SK-N-SH (cell line): ENCODE measurements around the gene CRMP1. TPM values are rescaled to one million over a fixed set of nuclear protein-coding genes. Genes with fewer than 3 reads are reported as not detected.

ENCODE experiments used
- CTCF ChIA-PET: fragments of 300-600, 350-600 bp; formaldehyde crosslinking; extraction: SDS; loops from one replicate; lab custom pipeline; 2021; lab: Yijun Ruan, JAX
- POLR2A ChIA-PET: fragments of 350-600 bp; sonication (Branson Sonifier 250); formaldehyde crosslinking; extraction: SDS; loops from one replicate; lab custom pipeline; 2020; ENCODE audit warnings: antibody characterized with exemption, inconsistent platforms; lab: Yijun Ruan, JAX
- DNase-seq: peaks from one replicate; pipeline ENCODE4 v3.0.0; 2012
- H2AFZ ChIP-seq: fragments of 200-600 bp; sonication (generic); 2 replicates; pipeline ENCODE4 v1.8.1; 2016; ENCODE audit warnings: antibody characterized with exemption, mild to moderate bottlenecking, low read depth
- H3F3A ChIP-seq: fragments of 200-600 bp; sonication (generic); replicated peaks from 2 replicates; pipeline ENCODE3; 2016; ENCODE audit warnings: antibody characterized with exemption, mild to moderate bottlenecking; ENCODE audit not compliant: insufficient read depth
- H3K27ac ChIP-seq, 2 experiments: fragments of 200-500 bp in 1 of 2; fragments of 200-600 bp in 1 of 2; sonication (Bioruptor generic) in 1 of 2; sonication (generic), shearing (Covaris generic) in 1 of 2; 2 replicates each; pipeline versions ENCODE4 v1.5.1 to v1.6.1; 2014 to 2016; ENCODE audit warnings: low read depth in 2 of 2, inconsistent platforms in 1 of 2, low read length in 1 of 2, mild to moderate bottlenecking in 1 of 2, mixed read lengths in 1 of 2
- H3K27me3 ChIP-seq: fragments of 200-600 bp; sonication (generic), shearing (Covaris generic); 2 replicates; pipeline ENCODE4 v1.6.1; 2016; ENCODE audit warnings: mixed run types; ENCODE audit not compliant: insufficient read depth
- H3K36me3 ChIP-seq, 2 experiments: fragments of 200-500 bp in 1 of 2; fragments of 200-600 bp in 1 of 2; sonication (Bioruptor generic) in 1 of 2; sonication (generic) in 1 of 2; replicated peaks in 1 of 2; 2 replicates each; pipeline versions ENCODE3 to v1.5.1; 2014 to 2016; ENCODE audit warnings: low read length in 1 of 2, mild to moderate bottlenecking in 1 of 2; ENCODE audit not compliant: insufficient read depth in 2 of 2, control insufficient read depth in 1 of 2
- H3K4me1 ChIP-seq, 2 experiments: fragments of 200-500 bp in 1 of 2; fragments of 200-600 bp in 1 of 2; sonication (Bioruptor generic) in 1 of 2; sonication (generic), shearing (Covaris generic) in 1 of 2; 2 replicates each; pipeline versions ENCODE4 v1.5.1 to v1.6.1; 2014 to 2016; ENCODE audit warnings: low read depth in 1 of 2, low read length in 1 of 2, mixed run types in 1 of 2; ENCODE audit not compliant: insufficient read depth in 2 of 2, control insufficient read depth in 1 of 2
- H3K4me2 ChIP-seq: fragments of 200-600 bp; sonication (generic), shearing (Covaris generic); 2 replicates; pipeline ENCODE4 v1.6.1; 2017; ENCODE audit warnings: mixed run types
- H3K4me3 ChIP-seq, 2 experiments: fragments of 200-500 bp in 1 of 2; fragments of 200-600 bp in 1 of 2; sonication (Bioruptor generic) in 1 of 2; sonication (generic), shearing (Covaris generic) in 1 of 2; 2 replicates each; pipeline versions ENCODE4 v1.5.1 to v1.8.1; 2014 to 2016; ENCODE audit warnings: low read depth in 2 of 2, inconsistent platforms in 1 of 2, low read length in 1 of 2, mild to moderate bottlenecking in 1 of 2, mixed read lengths in 1 of 2, moderate library complexity in 1 of 2
- H3K79me2 ChIP-seq: fragments of 200-600 bp; sonication (generic); 2 replicates; pipeline ENCODE4 v1.8.1; 2017; ENCODE audit warnings: mild to moderate bottlenecking; ENCODE audit not compliant: insufficient read depth
- H3K9ac ChIP-seq: fragments of 200-600 bp; sonication (generic); 2 replicates; pipeline ENCODE4 v1.6.1; 2017; ENCODE audit warnings: mixed run types
- H3K9me2 ChIP-seq: fragments of 200-600 bp; sonication (generic); 2 replicates; pipeline ENCODE4 v1.6.1; 2017; ENCODE audit warnings: mixed run types
- H3K9me3 ChIP-seq: fragments of 200-600 bp; sonication (generic); 2 replicates; pipeline ENCODE4 v1.6.1; 2017; ENCODE audit warnings: mixed run types, mild to moderate bottlenecking, moderate library complexity
- H4K20me1 ChIP-seq: fragments of 200-600 bp; sonication (generic); 2 replicates; pipeline ENCODE4 v1.6.1; 2017; ENCODE audit warnings: mild to moderate bottlenecking, mixed run types; ENCODE audit not compliant: insufficient read depth
- CHD2 ChIP-seq: fragments of 150-350 bp; IDR thresholded peaks from 2 replicates; pipeline ENCODE4 v1.6.1; 2018; ENCODE audit warnings: low read length; ENCODE audit not compliant: partially characterized antibody
- ELF1 ChIP-seq: IDR thresholded peaks from 2 replicates; pipeline ENCODE4 v1.4.0; 2012
- FOXJ3 ChIP-seq: sonication (generic); formaldehyde crosslinking; IDR thresholded peaks from 2 replicates; pipeline ENCODE4 v1.5.1; 2020; ENCODE audit warnings: mild to moderate bottlenecking, missing genetic modification reagents
- GABPA ChIP-seq: IDR thresholded peaks from 2 replicates; pipeline ENCODE4 v1.4.0; 2012; ENCODE audit warnings: low read depth, mild to moderate bottlenecking
- GATA2 ChIP-seq: sonication (generic); formaldehyde crosslinking; IDR thresholded peaks from 2 replicates; pipeline ENCODE4 v1.5.0; 2020; ENCODE audit warnings: mild to moderate bottlenecking, missing genetic modification reagents
- IRF3 ChIP-seq: fragments of 150-350 bp; IDR thresholded peaks from 2 replicates; pipeline ENCODE4 v1.6.1; 2016; ENCODE audit warnings: mild to moderate bottlenecking, low read depth, low read length
- JUND ChIP-seq: IDR thresholded peaks from 2 replicates; pipeline ENCODE4 v1.4.0; 2012
- NFIC ChIP-seq: IDR thresholded peaks from 2 replicates; pipeline ENCODE4 v1.4.0; 2012; ENCODE audit warnings: borderline replicate concordance
- NRF1 ChIP-seq: IDR thresholded peaks from 2 replicates; pipeline ENCODE4 v1.6.1; 2012; ENCODE audit warnings: low read depth, mild to moderate bottlenecking, low read length
- POLR2AphosphoS5 ChIP-seq: IDR thresholded peaks from 2 replicates; pipeline ENCODE4 v1.6.1; 2012; ENCODE audit warnings: low read depth, low read length
- RFX5 ChIP-seq: IDR thresholded peaks from 2 replicates; pipeline ENCODE4 v1.6.1; 2012; ENCODE audit warnings: mild to moderate bottlenecking, improper control_type of control experiment, low read length
- SIN3A ChIP-seq: IDR thresholded peaks from 2 replicates; pipeline ENCODE4 v1.6.1; 2012; ENCODE audit warnings: low read depth, mild to moderate bottlenecking, low read length, moderate library complexity, borderline replicate concordance
- TCF12 ChIP-seq: IDR thresholded peaks from 2 replicates; pipeline ENCODE4 v1.4.0; 2012
- USF1 ChIP-seq: IDR thresholded peaks from 2 replicates; pipeline ENCODE4 v1.4.0; 2012; ENCODE audit warnings: low read depth, borderline replicate concordance
- YY1 ChIP-seq: IDR thresholded peaks from 2 replicates; pipeline ENCODE4 v1.4.0; 2012; ENCODE audit warnings: low read depth, mild to moderate bottlenecking
- WGBS: methylation state at CpG from one replicate; pipeline ENCODE4 v1.1.6; 2017; ENCODE audit warnings: low lambda C conversion rate; 5-methylcytosine and 5-hydroxymethylcytosine counted together
- polyA plus RNA-seq, 3 experiments: library from polyadenylated mRNA; depleted of rRNA; stranded (reverse); fragments of >200 nt; gene quantifications; 2 replicates each; pipeline ENCODE4 v1.2.3, GENCODE V29; 2012
- TF ChIP-seq, protein P1 (sequence below): IDR thresholded peaks from 2 replicates; pipeline ENCODE4 v1.6.1; 2012; ENCODE audit warnings: mild to moderate bottlenecking, low read depth, low read length, moderate library complexity
- TF ChIP-seq, protein P2 (sequence below): fragments of 200-600 bp; sonication (generic); IDR thresholded peaks from 2 replicates; pipeline ENCODE4 v1.6.1; 2017; ENCODE audit warnings: antibody characterized with exemption, mild to moderate bottlenecking, moderate library complexity
- TF ChIP-seq, protein P3 (sequence below): IDR thresholded peaks from 2 replicates; pipeline ENCODE4 v1.4.0; 2012; ENCODE audit warnings: low read depth, borderline replicate concordance

CRMP1 gene
- polyA plus RNA-seq, 1 of the 3 experiments (the other 2 are of a cell fraction), result 3.4 TPM

GRCh38 chr4:5908876-5909427 lies 16.1 kb upstream of the CRMP1 start:
- no peaks in the 10 kb centered on the region for H3F3A ChIP-seq
- 31% methylated on average over 3 of the region's 3 CpGs for WGBS

GRCh38 chr4:5906191-5906590 lies 13.3 kb upstream of the CRMP1 start:
- Histone ChIP-seq H2AFZ (no peak overlapping the region), H3K4me3 (no peak overlapping the region), H3K9me3 (no peaks in the 10 kb centered on the region), H3K9ac (no peak overlapping the region), H3K27me3 (no peaks in the 10 kb centered on the region), H3K79me2 (no peaks in the 10 kb centered on the region), H3K4me1 (no peaks in the 10 kb centered on the region), H3K4me2 (no peak overlapping the region), H3K27ac (no peak overlapping the region), H3K9me2 (no peaks in the 10 kb centered on the region), H3F3A (no peaks in the 10 kb centered on the region), H4K20me1 (no peaks in the 10 kb centered on the region), H3K36me3 (no peaks in the 10 kb centered on the region)
- WGBS, result 15% methylated on average over 5 of the region's 5 CpGs
- ChIA-PET POLR2A (no interaction called here), CTCF (no interaction called here)
- DNase-seq, result no peak
- no peak for TF ChIP-seq TCF12
- TF ChIP-seq, protein P1, sequence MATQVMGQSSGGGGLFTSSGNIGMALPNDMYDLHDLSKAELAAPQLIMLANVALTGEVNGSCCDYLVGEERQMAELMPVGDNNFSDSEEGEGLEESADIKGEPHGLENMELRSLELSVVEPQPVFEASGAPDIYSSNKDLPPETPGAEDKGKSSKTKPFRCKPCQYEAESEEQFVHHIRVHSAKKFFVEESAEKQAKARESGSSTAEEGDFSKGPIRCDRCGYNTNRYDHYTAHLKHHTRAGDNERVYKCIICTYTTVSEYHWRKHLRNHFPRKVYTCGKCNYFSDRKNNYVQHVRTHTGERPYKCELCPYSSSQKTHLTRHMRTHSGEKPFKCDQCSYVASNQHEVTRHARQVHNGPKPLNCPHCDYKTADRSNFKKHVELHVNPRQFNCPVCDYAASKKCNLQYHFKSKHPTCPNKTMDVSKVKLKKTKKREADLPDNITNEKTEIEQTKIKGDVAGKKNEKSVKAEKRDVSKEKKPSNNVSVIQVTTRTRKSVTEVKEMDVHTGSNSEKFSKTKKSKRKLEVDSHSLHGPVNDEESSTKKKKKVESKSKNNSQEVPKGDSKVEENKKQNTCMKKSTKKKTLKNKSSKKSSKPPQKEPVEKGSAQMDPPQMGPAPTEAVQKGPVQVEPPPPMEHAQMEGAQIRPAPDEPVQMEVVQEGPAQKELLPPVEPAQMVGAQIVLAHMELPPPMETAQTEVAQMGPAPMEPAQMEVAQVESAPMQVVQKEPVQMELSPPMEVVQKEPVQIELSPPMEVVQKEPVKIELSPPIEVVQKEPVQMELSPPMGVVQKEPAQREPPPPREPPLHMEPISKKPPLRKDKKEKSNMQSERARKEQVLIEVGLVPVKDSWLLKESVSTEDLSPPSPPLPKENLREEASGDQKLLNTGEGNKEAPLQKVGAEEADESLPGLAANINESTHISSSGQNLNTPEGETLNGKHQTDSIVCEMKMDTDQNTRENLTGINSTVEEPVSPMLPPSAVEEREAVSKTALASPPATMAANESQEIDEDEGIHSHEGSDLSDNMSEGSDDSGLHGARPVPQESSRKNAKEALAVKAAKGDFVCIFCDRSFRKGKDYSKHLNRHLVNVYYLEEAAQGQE, result no peak
- no peak for TF ChIP-seq JUND
- no peak for TF ChIP-seq ELF1
- TF ChIP-seq RFX5, result no peak
- no peak for TF ChIP-seq NFIC
- TF ChIP-seq SIN3A, result no peak
- no peak for TF ChIP-seq POLR2AphosphoS5
- TF ChIP-seq, protein P2, sequence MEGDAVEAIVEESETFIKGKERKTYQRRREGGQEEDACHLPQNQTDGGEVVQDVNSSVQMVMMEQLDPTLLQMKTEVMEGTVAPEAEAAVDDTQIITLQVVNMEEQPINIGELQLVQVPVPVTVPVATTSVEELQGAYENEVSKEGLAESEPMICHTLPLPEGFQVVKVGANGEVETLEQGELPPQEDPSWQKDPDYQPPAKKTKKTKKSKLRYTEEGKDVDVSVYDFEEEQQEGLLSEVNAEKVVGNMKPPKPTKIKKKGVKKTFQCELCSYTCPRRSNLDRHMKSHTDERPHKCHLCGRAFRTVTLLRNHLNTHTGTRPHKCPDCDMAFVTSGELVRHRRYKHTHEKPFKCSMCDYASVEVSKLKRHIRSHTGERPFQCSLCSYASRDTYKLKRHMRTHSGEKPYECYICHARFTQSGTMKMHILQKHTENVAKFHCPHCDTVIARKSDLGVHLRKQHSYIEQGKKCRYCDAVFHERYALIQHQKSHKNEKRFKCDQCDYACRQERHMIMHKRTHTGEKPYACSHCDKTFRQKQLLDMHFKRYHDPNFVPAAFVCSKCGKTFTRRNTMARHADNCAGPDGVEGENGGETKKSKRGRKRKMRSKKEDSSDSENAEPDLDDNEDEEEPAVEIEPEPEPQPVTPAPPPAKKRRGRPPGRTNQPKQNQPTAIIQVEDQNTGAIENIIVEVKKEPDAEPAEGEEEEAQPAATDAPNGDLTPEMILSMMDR, result no peak
- TF ChIP-seq FOXJ3 (CRISPR knock-in tag), result no peak

More at GRCh38 chr4:5908876-5909427, 16.1 kb upstream of the CRMP1 start:
- Histone ChIP-seq H3K9me3 (no peaks in the 10 kb centered on the region), H3K9ac (no peak overlapping the region), H4K20me1 (no peaks in the 10 kb centered on the region), H3K9me2 (no peaks in the 10 kb centered on the region), H3K27me3 (no peaks in the 10 kb centered on the region), H3K4me3 (no peak overlapping the region), H3K36me3 (no peaks in the 10 kb centered on the region), H3K4me2 (no peak overlapping the region), H2AFZ (no peak overlapping the region), H3K4me1 (peaks cover 0 to 8% of the 10 kb centered on the region in 2 experiments; a peak in 1 of 4 replicates), H3K79me2 (no peaks in the 10 kb centered on the region), H3K27ac (no peak overlapping the region)
- ChIA-PET CTCF (no interaction called here), POLR2A (no interaction called here)
- TF ChIP-seq YY1 (no peak), USF1 (no peak), NRF1 (no peak), ELF1 (no peak), SIN3A (no peak), GABPA (no peak), GATA2 (CRISPR knock-in tag) (no peak), IRF3 (no peak), CHD2 (no peak)
- TF ChIP-seq, protein P3, sequence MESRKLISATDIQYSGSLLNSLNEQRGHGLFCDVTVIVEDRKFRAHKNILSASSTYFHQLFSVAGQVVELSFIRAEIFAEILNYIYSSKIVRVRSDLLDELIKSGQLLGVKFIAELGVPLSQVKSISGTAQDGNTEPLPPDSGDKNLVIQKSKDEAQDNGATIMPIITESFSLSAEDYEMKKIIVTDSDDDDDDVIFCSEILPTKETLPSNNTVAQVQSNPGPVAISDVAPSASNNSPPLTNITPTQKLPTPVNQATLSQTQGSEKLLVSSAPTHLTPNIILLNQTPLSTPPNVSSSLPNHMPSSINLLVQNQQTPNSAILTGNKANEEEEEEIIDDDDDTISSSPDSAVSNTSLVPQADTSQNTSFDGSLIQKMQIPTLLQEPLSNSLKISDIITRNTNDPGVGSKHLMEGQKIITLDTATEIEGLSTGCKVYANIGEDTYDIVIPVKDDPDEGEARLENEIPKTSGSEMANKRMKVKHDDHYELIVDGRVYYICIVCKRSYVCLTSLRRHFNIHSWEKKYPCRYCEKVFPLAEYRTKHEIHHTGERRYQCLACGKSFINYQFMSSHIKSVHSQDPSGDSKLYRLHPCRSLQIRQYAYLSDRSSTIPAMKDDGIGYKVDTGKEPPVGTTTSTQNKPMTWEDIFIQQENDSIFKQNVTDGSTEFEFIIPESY, result no peak
- DNase-seq, result no peak
